Stimulated activated naive CD8-positive, alpha-beta T cell treated with anti-CD3 and anti-CD28 coated beads, Interleukin-15, amount 100 ng/mL, for 72 hours (primary cell): ENCODE measurements around the gene RXRA.

ENCODE experiments used
- ATAC-seq: fragments of 150-1000 bp; cut with Tn5 transposase; 2 replicates; pipeline ENCODE4 v1.10.0; 2021; ENCODE audit warnings: mild to moderate bottlenecking, moderate library complexity
- DNase-seq, 2 donors: peaks; one replicate each; pipeline ENCODE4 v3.0.0; 2021 to 2022
- H3K27ac Mint-ChIP-seq, 2 donors: one replicate each; pipeline ENCODE4 v1.8.0; 2022; ENCODE audit warnings: mild to moderate bottlenecking in 2 of 2, mixed read lengths in 2 of 2, moderate library complexity in 2 of 2
- H3K27me3 Mint-ChIP-seq: one replicate; pipeline ENCODE4 v1.8.0; 2022; ENCODE audit warnings: mixed read lengths
- H3K4me1 Mint-ChIP-seq: one replicate; pipeline ENCODE4 v1.8.0; 2022; ENCODE audit warnings: mild to moderate bottlenecking, mixed read lengths
- H3K4me3 Mint-ChIP-seq, 2 donors: one replicate each; pipeline ENCODE4 v1.8.0; 2022; ENCODE audit warnings: mild to moderate bottlenecking in 2 of 2, mixed read lengths in 2 of 2, moderate library complexity in 1 of 2
- H3K9me3 Mint-ChIP-seq, 2 donors: one replicate each; pipeline ENCODE4 v1.8.0; 2022; ENCODE audit warnings: mixed read lengths in 2 of 2

The RXRA gene

GRCh38 chr9:134315716-134316448, 10.4 kb upstream of the RXRA start:
- no peak overlapping the region for H3K4me3 Mint-ChIP-seq
- no peaks in the 10 kb centered on the region for H3K4me1 Mint-ChIP-seq
- peaks cover 27% of the 10 kb centered on the region for H3K27me3 Mint-ChIP-seq
- no peak for DNase-seq
- no peak overlapping the region for H3K27ac Mint-ChIP-seq
- peaks cover 0 to 8% of the 10 kb centered on the region in 2 donors for H3K9me3 Mint-ChIP-seq
- ATAC-seq, result peak; percentile 29

- DNase-seq (no peak), ATAC-seq (peak; percentile 33)
- Mint-ChIP-seq H3K27me3 (peaks cover 27% of the 10 kb centered on the region), H3K4me3 (no peak overlapping the region), H3K4me1 (no peaks in the 10 kb centered on the region), H3K27ac (peak overlapping the region in 1 of 2 donors; percentile 7), H3K9me3 (peaks cover 0 to 8% of the 10 kb centered on the region in 2 donors)
Measured at GRCh38 chr9:134316449-134317160, 9.7 kb upstream of the RXRA start.

GRCh38 chr9:134317400-134317789, 8.9 kb upstream of the RXRA start:
- Mint-ChIP-seq H3K27ac (no peak overlapping the region), H3K27me3 (peaks cover 30% of the 10 kb centered on the region), H3K9me3 (peaks cover 0 to 8% of the 10 kb centered on the region in 2 donors), H3K4me3 (no peak overlapping the region), H3K4me1 (no peaks in the 10 kb centered on the region)
- DNase-seq, result no peak
- no peak for ATAC-seq

- H3K27ac Mint-ChIP-seq, result peak overlapping the region in 1 of 2 donors; percentile 27
- peaks cover 30% of the 10 kb centered on the region for H3K27me3 Mint-ChIP-seq
- ATAC-seq, result no peak
Measured at GRCh38 chr9:134317790-134318414, 8.4 kb upstream of the RXRA start.

GRCh38 chr9:134318481-134318891, 7.8 kb upstream of the RXRA start:
- Mint-ChIP-seq H3K27ac (no peak overlapping the region), H3K9me3 (peaks cover 0 to 6% of the 10 kb centered on the region in 2 donors), H3K4me3 (no peak overlapping the region), H3K4me1 (no peaks in the 10 kb centered on the region), H3K27me3 (peaks cover 31% of the 10 kb centered on the region)
- ATAC-seq, result no peak
- DNase-seq, result no peak

More at GRCh38 chr9:134317790-134318414, 8.4 kb upstream of the RXRA start:
- peaks cover 0 to 8% of the 10 kb centered on the region in 2 donors for H3K9me3 Mint-ChIP-seq
- no peaks in the 10 kb centered on the region for H3K4me1 Mint-ChIP-seq
- no peak overlapping the region for H3K4me3 Mint-ChIP-seq
- DNase-seq, result no peak

- no peak for ATAC-seq
- H3K4me1 Mint-ChIP-seq, result no peaks in the 10 kb centered on the region
- H3K4me3 Mint-ChIP-seq, result no peak overlapping the region
- no peak overlapping the region for H3K27ac Mint-ChIP-seq
- peaks cover 0 to 1% of the 10 kb centered on the region in 2 donors for H3K9me3 Mint-ChIP-seq
- peaks cover 31% of the 10 kb centered on the region for H3K27me3 Mint-ChIP-seq
- no peak for DNase-seq
Measured at GRCh38 chr9:134318941-134319305, 7.3 kb upstream of the RXRA start.

- DNase-seq (no peak), ATAC-seq (no peak)
- Mint-ChIP-seq H3K4me1 (peaks cover 3% of the 10 kb centered on the region), H3K9me3 (no peaks in the 10 kb centered on the region), H3K27ac (no peak overlapping the region), H3K27me3 (peaks cover 35% of the 10 kb centered on the region), H3K4me3 (no peak overlapping the region)
Measured at GRCh38 chr9:134319306-134320125, 6.7 kb upstream of the RXRA start.

- no peaks in the 10 kb centered on the region for H3K9me3 Mint-ChIP-seq
- no peak overlapping the region for H3K27ac Mint-ChIP-seq
- H3K4me1 Mint-ChIP-seq, result peaks cover 8% of the 10 kb centered on the region
- peaks cover 43% of the 10 kb centered on the region for H3K27me3 Mint-ChIP-seq
- ATAC-seq (no peak), DNase-seq (no peak)
- H3K4me3 Mint-ChIP-seq, result no peak overlapping the region
Measured at GRCh38 chr9:134320126-134320867, 6.0 kb upstream of the RXRA start.

- H3K27me3 Mint-ChIP-seq, result peaks cover 43% of the 10 kb centered on the region
- no peak overlapping the region for H3K27ac Mint-ChIP-seq
- H3K4me3 Mint-ChIP-seq, result no peak overlapping the region
- no peaks in the 10 kb centered on the region for H3K9me3 Mint-ChIP-seq
- ATAC-seq (no peak), DNase-seq (no peak)
- peaks cover 8% of the 10 kb centered on the region for H3K4me1 Mint-ChIP-seq
Measured at GRCh38 chr9:134320868-134321471, 5.3 kb upstream of the RXRA start.

- Mint-ChIP-seq H3K4me1 (peaks cover 8% of the 10 kb centered on the region), H3K27me3 (peaks cover 39% of the 10 kb centered on the region)
Measured at GRCh38 chr9:134321531-134321930, 4.7 kb upstream of the RXRA start.

GRCh38 chr9:134321946-134322741, 4.1 kb upstream of the RXRA start:
- H3K27me3 Mint-ChIP-seq, result peaks cover 35% of the 10 kb centered on the region
- DNase-seq (no peak), ATAC-seq (no peak)
- no peak overlapping the region for H3K27ac Mint-ChIP-seq
- no peak overlapping the region for H3K4me3 Mint-ChIP-seq
- no peaks in the 10 kb centered on the region for H3K9me3 Mint-ChIP-seq
- H3K4me1 Mint-ChIP-seq, result peaks cover 8% of the 10 kb centered on the region

More at GRCh38 chr9:134321531-134321930, 4.7 kb upstream of the RXRA start:
- DNase-seq, result no peak
- no peak for ATAC-seq
- Mint-ChIP-seq H3K4me3 (no peak overlapping the region), H3K27ac (no peak overlapping the region), H3K9me3 (no peaks in the 10 kb centered on the region)

- H3K27ac Mint-ChIP-seq, result no peak overlapping the region
- no peak for ATAC-seq
- no peak overlapping the region for H3K4me3 Mint-ChIP-seq
Measured at GRCh38 chr9:134322781-134323241, 3.4 kb upstream of the RXRA start.

GRCh38 chr9:134323741-134324358, 2.4 kb upstream of the RXRA start:
- H3K27ac Mint-ChIP-seq, result no peak overlapping the region
- peaks cover 15% of the 10 kb centered on the region for H3K4me1 Mint-ChIP-seq
- no peaks in the 10 kb centered on the region for H3K9me3 Mint-ChIP-seq
- ATAC-seq (no peak), DNase-seq (no peak)
- peaks cover 48% of the 10 kb centered on the region for H3K27me3 Mint-ChIP-seq
- no peak overlapping the region for H3K4me3 Mint-ChIP-seq

More at GRCh38 chr9:134322781-134323241, 3.4 kb upstream of the RXRA start:
- Mint-ChIP-seq H3K27me3 (peaks cover 41% of the 10 kb centered on the region), H3K9me3 (no peaks in the 10 kb centered on the region), H3K4me1 (peaks cover 12% of the 10 kb centered on the region)
- DNase-seq, result no peak
